ENCODE results near the gene RNF39.
A peak's percentile ranks its signal among the peaks of the same experiment; 100 is the strongest.
"Not testable (repeated sequence)": the region's sequence is repeated elsewhere in the genome, so short reads cannot be mapped to it uniquely, and the experiment has no call there.

The RNF39 gene

DNA sequence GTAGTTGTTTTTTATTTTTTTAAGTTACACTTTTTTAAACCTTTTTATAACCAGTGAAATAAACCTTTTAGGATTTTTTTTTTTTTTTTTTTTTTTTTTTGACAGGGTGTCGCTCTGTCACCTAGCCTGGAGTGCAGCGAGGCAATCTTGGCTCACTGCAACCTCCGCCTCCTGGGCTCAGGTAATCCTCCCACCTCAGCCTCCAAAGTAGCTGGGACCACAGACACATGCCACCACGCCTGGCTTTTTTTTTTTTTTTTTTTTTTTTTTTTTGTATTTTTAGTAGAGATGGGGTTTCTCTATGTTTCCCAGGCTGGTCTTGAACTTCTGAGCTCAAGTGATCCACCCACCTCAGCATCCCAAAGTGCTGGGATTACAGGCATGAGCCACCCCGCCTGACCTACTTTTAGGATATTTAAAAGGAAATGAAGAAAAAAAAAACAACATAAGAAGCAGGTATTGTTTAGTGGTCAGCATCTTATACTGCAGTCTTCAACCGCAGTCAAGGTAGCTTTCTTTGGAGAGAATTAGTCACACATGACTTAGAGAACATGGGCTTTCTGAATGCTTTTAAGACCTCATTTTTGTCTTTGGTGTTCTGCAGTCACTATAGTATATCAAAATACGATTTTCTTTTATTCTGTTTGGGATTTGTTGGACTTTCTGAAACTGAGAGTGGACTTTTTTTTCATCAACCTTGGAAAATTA is 12.9 kb downstream of the RNF39 start:
- DNase-seq (ENCODE audit: low read depth in 2 of 3, low spot score in 2 of 3), result no peak

DNA sequence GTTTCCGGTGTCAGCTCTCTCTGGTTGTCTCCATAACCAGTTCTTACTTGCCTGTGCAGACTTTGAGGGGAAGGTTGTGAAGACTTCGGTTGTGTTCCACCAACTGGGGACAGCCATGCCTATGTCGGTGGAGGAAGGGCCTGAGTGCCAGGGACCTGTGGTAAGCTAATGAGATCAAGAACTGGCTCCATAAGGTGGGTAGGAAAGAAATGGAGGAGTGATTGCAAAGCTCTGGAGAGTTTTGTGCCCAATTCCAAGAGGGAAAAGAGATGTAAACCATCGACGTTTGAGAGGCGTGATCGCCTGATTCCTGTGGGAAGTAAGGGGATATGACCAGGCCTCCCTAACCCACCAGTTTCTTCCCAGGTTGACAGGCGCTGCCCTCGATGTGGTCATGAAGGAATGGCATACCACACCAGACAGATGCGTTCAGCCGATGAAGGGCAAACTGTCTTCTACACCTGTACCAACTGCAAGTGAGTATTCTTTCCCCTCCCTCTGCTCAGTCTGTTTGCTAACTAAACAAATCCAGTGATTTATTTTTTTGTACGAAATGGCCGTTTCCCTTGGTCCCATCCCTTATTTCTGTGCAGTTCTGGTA is 13.6 kb downstream of the RNF39 start:
- no peak for DNase-seq (ENCODE audit: low read depth in 2 of 3, low spot score in 2 of 3)

DNA sequence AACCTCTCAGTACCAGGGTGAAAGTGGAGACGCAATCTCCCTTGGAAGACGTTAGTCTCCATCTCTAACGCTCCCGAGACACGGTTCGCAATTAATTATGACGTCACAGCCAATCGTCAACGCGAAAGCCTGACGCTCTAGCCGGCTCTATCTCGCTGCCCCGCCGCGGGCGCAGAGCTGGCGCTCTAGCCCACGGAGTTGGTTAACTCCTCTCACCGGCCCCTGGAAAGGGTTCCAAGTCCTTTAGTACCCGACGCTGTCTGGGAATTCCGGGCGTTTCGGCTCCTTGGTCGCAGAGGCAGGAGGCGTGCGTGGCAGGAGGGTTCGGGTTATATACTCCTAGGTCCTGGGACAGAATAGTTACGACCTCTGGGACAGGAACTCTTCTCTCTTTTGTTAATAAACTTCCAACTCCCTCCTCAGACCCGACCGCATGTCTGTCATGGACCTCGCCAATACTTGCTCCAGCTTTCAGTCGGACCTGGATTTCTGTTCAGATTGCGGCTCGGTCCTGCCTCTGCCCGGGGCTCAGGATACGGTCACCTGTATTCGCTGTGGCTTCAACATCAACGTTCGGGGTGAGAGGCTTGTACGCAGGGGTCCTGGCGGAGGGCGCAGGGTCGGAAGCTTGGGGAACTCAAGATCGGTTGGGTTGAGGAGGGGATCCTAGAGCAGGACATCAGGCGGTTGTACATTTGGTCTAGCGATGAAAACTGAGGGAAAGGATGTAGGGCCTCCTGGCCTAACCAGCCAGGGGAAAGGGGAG is 14.3 kb downstream of the RNF39 start, which contains the start of gene POLR1H:
Gene POLR1H, plus strand, starts transcription at position 174 of the 766 bp plus-strand sequence. Its CDS starts 260 bp downstream, at position 434.
- DNase-seq (ENCODE audit: low read depth in 2 of 3, low spot score in 2 of 3), result peak; percentile 60 to 74 (median 66)

DNA sequence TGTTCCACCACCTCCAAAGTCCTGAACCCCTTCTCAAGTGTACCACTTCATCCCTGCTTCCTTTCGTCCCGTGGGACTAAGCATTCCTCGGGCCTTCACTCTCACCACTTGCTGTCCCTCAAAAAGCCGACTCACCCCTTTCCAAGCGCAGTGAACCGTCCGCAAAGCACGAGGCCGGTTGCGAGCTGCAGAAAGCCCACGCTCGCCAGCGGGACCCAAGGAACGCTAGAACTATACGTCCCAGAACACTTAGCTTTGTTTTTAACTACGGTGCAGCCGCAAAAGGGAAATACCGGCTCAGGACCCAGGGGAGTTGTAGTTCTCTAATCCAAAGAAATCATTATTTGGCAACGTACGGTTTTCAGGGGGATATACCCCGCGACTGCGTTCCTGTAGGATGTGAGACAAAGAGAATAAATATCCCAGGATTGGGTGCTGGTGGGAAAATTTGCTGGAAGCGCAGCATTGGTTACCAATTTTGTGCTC is 14.9 kb downstream of the RNF39 start:
- no peak for DNase-seq (ENCODE audit: low read depth in 2 of 3, low spot score in 2 of 3)

DNA sequence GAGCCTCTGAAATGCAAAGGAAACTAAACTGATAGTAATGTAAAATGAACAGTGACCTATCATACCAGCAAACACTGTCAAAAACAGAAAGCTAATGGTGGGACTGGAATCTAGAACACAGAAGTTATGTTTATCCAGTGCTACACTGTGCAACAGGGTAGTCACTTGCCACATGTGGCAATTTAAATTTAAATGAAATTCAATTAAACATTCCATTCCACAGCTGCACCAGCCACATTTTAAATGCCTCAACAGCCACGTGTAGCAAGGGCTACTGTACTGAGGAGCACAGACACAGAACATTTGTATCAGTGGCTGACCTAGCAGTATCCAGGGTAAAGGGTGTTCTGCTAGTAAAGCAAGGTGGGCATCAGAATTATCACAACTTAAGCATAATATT is 20.1 kb downstream of the RNF39 start:
- DNase-seq (ENCODE audit: low read depth in 2 of 3, low spot score in 2 of 3), result no peak

DNA sequence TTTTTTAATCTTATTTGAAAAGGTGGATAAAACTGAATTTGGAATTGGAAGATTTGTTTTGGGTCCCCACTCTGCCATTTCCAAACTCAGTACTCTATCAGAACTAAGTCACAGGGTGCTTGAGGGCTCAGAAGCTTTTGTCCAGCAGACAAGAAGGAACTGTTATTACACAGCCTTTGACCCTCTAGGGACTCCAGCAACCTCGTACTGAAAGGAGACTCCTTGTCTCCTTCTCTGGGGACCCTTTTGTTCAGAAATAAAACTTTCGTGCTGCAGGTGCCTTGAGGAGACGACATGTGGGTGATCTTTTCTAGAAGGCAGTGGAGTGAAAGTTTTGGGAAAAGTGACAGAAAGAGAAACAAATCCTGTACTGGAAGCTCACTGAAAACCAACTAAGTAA is 21.9 kb downstream of the RNF39 start:
- no peak for DNase-seq (ENCODE audit: low read depth in 2 of 3, low spot score in 2 of 3)

DNA sequence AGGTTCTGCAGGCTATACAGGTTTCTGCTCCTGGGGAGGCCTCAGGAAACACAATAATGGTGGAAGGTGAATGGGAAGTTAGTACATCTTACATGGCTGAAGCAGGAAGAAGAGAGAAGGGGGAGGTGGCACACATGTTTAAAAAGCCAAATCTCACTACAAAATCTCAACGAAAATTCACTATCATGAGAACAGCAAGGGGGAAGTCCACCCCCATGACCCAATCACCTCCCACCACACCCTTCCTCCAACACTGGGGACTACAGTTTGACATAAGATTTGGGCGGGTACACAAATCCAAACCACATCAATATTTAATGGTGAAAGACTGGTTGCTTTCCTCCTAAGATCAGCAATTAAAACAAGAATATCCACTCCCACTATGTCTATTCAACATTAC is 28.3 kb downstream of the RNF39 start:
- DNase-seq (ENCODE audit: low read depth in 2 of 3, low spot score in 2 of 3), result no peak

DNA sequence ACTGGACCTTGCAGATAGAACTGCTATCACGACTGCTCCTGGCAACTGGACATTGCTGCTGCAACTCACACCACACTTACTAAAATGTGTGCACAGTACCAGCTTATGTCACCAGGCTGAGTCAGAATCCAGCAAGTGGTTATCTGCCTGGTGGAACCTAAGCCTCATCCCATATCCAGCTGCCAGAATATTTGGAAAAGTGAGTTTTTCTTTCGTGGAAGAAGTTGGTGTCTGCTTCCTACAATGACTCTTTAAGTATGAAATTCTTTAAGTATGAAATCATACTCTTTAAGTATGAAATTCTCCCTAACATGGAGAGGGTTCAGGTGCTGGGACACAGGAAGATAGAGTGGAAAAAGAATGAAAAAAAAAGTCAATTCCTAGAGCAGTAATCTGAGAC is 30.9 kb downstream of the RNF39 start:
- no peak for DNase-seq (ENCODE audit: low read depth in 2 of 3, low spot score in 2 of 3)

DNA sequence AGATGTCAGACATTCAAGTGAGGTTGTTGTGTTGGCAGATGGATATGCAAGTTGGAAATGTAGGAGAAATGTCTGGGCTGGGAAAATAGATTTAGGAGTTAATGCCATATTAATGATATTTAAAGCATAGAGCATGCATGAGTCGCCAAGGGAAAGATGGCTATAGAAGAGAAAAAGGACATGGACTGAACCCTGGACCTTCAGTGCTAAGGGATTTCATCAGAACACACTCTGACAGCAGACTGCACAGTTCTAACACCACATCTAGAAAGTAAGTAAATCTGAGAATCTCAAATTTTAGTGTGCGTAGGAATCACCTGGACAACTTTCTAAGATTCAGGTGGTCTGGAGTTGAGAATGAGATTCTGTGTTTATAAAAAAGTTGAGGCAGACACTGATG is 31.8 kb downstream of the RNF39 start:
- no peak for DNase-seq (ENCODE audit: low read depth in 2 of 3, low spot score in 2 of 3)

DNA sequence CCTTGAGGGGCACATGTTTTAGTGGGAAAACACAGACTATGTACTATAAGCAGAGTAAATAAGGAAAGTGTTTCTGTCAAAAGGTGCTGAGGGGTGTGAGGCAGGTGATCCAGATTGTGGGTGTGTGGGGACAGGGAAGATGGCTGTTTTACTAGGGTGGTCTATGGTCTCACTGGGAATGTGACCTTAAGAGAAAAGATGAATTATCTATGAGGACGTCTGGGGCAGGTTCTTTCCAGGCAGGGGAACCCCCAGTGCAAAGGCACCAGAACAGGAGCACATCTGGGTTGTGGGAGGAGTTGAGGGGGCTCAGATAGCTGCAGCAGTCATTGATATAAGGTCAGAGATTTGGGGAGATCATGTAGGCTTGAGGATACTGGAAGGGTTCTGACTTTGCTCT is 32.7 kb downstream of the RNF39 start:
- DNase-seq (ENCODE audit: low read depth in 2 of 3, low spot score in 2 of 3), result no peak

DNA sequence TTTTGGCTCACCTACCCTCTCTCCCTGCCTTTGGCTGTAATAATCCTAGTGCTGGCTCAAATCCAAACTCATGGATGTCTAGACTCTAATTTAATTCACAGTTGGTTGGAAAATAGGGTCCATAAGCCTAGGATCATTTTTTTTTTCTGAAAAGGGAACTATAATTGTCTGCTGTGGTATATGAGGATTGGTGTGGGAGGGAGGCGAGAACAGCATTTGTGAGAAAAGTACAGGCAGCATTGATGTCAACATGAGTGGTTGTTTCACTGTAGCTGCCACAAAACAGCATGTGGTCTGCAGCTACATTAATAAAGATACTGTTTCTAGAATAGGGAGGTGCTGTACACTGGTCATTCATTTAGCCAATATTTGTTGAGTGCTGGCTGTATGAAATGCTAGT is 33.1 kb downstream of the RNF39 start:
- DNase-seq (ENCODE audit: low read depth in 2 of 3, low spot score in 2 of 3), result no peak

DNA sequence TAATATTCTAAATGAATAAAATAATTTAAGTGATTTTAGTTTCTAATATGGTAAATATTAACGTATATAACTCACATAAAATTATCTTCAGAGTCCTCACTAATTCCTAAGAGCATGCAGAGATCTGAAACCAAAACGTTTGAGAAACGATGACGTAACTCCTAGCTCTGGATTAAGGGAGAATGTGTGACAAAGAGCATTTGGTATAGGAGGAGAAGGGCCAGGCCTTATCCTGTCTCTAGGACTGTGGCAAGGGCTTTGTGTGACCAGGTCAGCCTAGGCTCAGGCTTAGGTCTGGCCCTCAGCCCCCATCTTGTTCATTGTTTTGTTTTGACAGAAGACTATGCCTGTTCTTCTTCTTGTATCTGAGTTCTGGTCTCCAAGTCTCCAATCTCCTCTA is 33.7 kb downstream of the RNF39 start:
- no peak for DNase-seq (ENCODE audit: low read depth in 2 of 3, low spot score in 2 of 3)

DNA sequence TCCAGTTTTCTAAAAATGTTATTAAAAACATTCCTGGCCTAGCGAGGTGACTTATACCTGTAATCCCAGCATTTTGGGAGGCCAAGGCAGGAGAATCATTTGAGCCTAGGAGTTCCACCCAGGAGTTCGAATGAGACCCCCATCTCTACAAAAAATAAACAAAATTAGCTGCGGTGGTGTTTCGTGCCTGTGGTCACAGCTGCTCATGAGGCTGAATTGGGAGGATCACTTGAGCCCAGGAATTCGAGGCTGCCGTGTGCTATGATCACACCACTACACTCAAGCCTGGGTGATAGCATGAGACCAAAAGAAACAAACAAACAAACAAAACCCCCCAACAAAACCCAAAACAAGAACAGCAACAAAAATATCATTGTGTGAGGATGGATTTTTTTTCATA is 34.3 kb downstream of the RNF39 start:
- DNase-seq (ENCODE audit: low read depth in 2 of 3, low spot score in 2 of 3), result no peak

DNA sequence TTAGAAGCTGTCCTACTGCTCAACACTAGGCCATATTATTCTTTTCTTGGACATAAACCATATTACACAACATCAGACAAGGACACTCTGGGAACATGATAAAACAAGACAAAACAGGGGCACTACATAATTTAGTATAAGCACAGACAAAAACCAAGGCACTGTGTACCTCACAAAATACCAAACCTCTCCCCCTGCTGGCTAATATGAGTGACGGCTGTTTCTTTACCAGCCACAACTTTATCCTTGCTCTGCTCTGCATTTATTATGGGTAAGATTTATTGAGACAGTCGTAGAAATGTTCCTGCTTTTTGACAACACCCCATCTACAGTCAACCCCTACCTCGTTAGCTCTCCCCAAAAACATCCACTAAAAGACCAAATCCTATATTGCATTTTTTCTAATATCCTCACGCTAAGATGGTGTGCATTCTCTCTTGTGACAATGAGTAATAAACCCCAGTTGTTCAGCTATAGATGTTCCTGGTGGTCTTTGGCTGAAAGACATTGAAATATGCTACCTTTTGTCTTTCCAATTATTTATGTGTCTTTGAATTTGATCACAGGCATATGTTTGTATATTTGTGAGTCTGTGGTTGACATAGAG is 38.3 kb downstream of the RNF39 start:
- no peak for DNase-seq (ENCODE audit: low read depth in 2 of 3, low spot score in 2 of 3)

DNA sequence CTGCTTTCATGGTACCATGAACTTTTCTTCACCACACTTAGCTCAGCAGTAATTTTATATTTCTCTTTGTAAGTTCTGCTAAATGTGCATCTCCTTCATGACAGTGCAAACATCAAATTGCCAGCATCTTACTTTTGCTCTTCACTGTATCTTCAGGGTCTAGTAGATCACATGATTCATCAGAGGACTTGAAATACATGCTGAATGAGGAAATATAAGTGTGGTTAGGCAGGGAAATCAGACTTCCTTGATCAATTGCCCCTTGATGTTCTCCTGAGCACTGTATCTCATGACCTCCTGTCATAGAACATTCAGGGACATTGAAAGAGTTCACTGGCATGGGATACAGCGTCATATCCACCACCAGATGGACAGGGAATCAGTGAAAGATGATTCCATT is 39.8 kb downstream of the RNF39 start:
- DNase-seq (ENCODE audit: low read depth in 2 of 3, low spot score in 2 of 3), result no peak

DNA sequence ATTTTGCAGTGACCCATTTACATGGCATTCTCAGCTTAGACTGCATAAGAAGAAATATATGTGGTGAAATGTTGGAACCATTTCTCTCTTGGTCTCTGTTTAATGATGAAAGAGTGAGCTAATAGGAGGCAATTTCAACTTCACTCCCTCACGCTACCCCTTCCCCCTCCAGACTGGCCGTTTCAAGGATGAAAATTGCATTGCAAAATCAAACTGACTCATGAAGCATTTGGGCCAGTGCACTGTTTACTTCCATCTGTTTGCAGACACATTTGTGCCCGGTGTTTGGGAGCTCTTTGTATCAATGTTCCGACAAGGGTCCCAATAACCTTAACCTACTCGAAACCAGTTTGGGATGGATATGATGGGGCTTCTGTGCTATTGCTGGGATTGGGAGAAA is 42.1 kb downstream of the RNF39 start:
- DNase-seq (ENCODE audit: low read depth in 2 of 3, low spot score in 2 of 3), result not testable (repeated sequence)

DNA sequence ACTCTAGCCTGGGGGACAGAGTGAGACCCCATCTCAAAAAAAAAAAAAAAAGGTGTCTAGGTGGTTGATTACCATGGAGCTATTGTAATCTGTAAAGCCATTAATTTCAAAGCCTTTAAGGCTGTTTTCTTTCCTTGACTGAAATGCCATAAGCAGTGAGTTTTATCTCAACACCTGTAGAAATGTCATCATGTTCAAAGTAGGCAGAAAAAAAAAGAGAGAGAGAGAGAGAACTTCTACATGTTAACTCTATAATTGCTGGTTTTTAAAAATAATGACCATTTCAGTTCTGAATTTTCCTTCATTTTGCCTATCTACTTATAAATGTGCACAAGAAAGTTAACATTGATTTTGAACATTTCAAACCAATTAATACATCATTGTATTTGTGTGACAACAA is 44.2 kb downstream of the RNF39 start:
- no peak for DNase-seq (ENCODE audit: low read depth in 2 of 3, low spot score in 2 of 3)

DNA sequence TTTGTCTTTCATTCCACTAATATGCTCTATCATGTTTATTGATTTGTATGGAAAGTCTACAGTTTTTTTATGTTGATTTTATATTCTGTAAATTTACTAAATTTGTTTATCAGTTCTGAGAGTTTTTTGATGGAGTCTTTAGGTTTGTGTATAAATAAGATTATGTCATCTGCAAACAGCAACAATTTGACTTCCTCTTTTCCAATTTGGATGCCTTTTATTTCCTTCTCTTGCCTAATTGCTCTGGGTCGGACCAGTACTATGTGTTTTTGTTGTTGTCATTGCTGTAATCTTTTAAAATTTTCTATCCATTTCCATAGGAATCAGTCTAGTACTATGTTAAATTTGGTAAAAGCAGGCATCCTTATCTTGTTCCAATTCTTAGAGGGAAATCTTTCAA is 46.0 kb downstream of the RNF39 start:
- no peak for DNase-seq (ENCODE audit: low read depth in 2 of 3, low spot score in 2 of 3)

DNA sequence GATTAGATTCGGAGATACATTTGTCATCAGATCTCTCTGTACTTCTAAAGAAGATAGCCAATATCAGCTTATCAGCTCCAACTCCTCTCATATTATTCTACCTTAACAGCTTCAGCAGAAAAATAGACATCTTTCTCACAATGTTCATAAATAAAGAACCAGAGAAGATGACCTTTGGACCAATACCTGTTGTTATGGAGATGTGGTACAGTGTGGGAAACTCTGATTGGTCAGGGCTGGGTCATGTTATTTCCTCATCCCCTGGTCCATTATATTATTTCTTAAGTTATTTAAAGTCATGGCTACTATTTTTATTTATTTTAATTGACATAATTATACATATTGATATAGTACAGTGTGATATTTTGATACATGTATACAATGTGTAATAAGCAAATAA is 50.4 kb downstream of the RNF39 start:
- no peak for DNase-seq (ENCODE audit: low read depth in 2 of 3, low spot score in 2 of 3)

DNA sequence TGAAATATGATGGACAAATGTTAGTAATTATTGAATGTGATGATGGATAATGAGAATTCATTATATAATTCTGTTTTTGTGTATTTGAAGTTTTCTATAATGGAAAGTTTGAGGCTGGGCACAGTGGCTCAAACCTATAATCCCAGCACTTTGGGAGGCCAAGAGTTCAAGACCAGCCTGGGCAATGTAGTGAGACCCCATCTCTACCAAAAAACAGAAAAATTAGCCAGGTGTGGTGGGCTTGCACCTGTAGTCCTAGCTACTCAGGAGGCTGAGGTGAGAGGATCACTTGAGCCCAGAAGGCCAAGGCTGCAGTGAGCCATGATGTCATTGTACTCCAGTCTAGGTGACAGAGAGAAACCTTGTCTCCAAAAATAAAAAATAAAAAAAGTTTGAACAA is 52.9 kb downstream of the RNF39 start:
- not testable (repeated sequence) for DNase-seq (ENCODE audit: low read depth in 2 of 3, low spot score in 2 of 3)

DNA sequence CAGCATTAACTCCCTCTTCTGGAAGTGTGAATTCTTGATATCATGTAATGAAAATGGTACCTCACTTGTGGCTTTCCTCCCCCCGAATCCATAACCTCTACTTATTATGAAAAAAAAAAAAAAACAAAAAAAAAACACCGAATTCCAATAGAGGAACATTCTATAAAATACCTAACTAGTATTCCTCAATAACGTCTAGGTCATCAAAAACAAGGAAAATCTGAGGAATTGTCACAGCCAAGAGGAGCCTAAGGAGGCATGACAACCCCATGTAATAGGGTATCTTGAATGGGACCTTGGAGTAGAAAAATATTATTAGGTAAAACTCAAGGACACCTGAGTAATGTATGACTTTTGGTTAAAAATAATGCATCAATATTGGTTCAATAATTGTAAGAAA is 53.4 kb downstream of the RNF39 start:
- DNase-seq (ENCODE audit: low read depth in 2 of 3, low spot score in 2 of 3), result no peak

DNA sequence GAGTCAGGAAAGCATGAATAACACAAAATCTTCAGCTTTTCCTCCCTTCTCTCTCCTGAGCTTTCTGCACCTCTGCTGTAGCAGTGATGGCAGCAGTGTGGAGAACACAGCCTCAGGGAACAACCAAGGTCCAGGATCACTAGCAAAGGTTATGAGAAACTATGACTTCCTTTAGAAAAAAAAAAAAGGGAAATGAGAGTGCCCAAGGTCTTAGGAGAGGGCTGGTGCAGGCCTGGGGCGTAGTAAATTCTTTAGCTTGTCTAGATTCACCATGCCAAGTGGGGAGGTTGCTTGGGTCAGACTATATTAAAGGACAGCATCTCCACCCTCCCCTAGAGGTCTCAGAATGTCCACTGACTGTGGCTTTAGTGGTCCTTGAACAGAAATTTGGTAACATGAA is 54.9 kb downstream of the RNF39 start:
- no peak for DNase-seq (ENCODE audit: low read depth in 2 of 3, low spot score in 2 of 3)

All from activated CD8-positive, alpha-beta memory T cell treated with anti-CD3 and anti-CD28 coated beads for 48 hours (primary cell).